Heart left ventricle (tissue), 16 donors: ENCODE results near the gene ZDHHC11B. TPM values are rescaled to one million over a fixed set of nuclear protein-coding genes. Genes with fewer than 3 reads are reported as not detected.
"Not testable (repeated sequence)": the region's sequence is repeated elsewhere in the genome, so short reads cannot be mapped to it uniquely, and the experiment has no call there.

ENCODE experiments used
- ATAC-seq, 4 donors: fragments of 200-7000 bp; cut with Tn5 transposase; one replicate each; pipeline ENCODE4 v1.9.1; 2020 to 2022; ENCODE audit warnings: moderate library complexity in 4 of 4, mild to moderate bottlenecking in 3 of 4, moderate number of reproducible peaks in 1 of 4
- DNase-seq, 5 donors: peaks; one replicate each; pipeline ENCODE4 v3.0.0-alpha.2; 2020
- H3K27ac ChIP-seq, 12 donors: fragments of 200-600 bp; sonication (generic) in 4 of 12; one replicate each; pipeline versions ENCODE4 v1.5.0 to v1.8.0; 2016 to 2022; ENCODE audit warnings: mild to moderate bottlenecking in 2 of 12
- H3K27me3 ChIP-seq, 9 donors: fragments of 200-600 bp; sonication (generic) in 2 of 9; one replicate each; pipeline versions ENCODE4 v1.5.1 to v1.8.0; 2016 to 2022; ENCODE audit warnings: mild to moderate bottlenecking in 3 of 9
- H3K36me3 ChIP-seq, 9 donors: fragments of 200-600 bp; sonication (generic) in 2 of 9; one replicate each; pipeline versions ENCODE4 v1.5.0 to v1.8.0; 2018 to 2022; ENCODE audit warnings: mild to moderate bottlenecking in 2 of 9
- H3K4me1 ChIP-seq, 12 donors: fragments of 200-600 bp; sonication (generic) in 4 of 12; one replicate each; pipeline versions ENCODE4 v1.5.0 to v1.8.0; 2016 to 2022; ENCODE audit warnings: mild to moderate bottlenecking in 3 of 12
- H3K4me3 ChIP-seq, 12 donors: fragments of 200-600 bp; sonication (generic) in 4 of 12; one replicate each; pipeline versions ENCODE4 v1.5.0 to v1.8.0; 2017 to 2022; ENCODE audit warnings: mild to moderate bottlenecking in 9 of 12, moderate library complexity in 4 of 12
- H3K9me3 ChIP-seq, 12 donors: fragments of 200-600 bp; sonication (generic) in 4 of 12; one replicate each; pipeline versions ENCODE4 v1.5.0 to v1.8.0; 2016 to 2022; ENCODE audit warnings: mild to moderate bottlenecking in 1 of 12
- POLR2A ChIP-seq, 2 donors: fragments of 450-650 bp; IDR thresholded peaks; one replicate each; pipeline ENCODE4 v1.6.1; 2017; ENCODE audit warnings: antibody characterized with exemption in 2 of 2, mild to moderate bottlenecking in 2 of 2, moderate library complexity in 2 of 2
- WGBS, 4 donors: extraction: QIAGEN DNeasy Blood & Tissue Kit in 2 of 4; methylation state at CpG; one replicate each; pipeline versions ENCODE4 v1.1.5 to v1.1.7; 2013 to 2018; 5-methylcytosine and 5-hydroxymethylcytosine counted together
- intact Hi-C, 10 donors: fragments of 100-400 bp; cut with DNase I; formaldehyde crosslinking; loops; one replicate each; pipeline versions ENCODE4 v1.11.1 to v1.14.2; 2022
- polyA plus RNA-seq, 2 donors: library from polyadenylated mRNA; stranded (reverse); fragments of 200-250 nt; gene quantifications; one replicate each; pipeline ENCODE4 v1.2.3, GENCODE V29; 2013
- total RNA-seq, 9 donors: library from RNA; depleted of rRNA in 2 of 9; stranded (reverse); fragments of >200 nt in 2 of 9; fragmentation: NEBNext Ultra II Directional in 3 of 9; extraction: Animal tissue kit (Norgen Biotek cat#: 25700) in 3 of 9; gene quantifications; one replicate each; pipeline versions ENCODE4 v1.1.0 to v1.2.4, GENCODE V29; 2016 to 2023
- TF ChIP-seq, protein P1 (sequence below), 12 donors: fragments of 200-600 bp; sonication (generic) in 4 of 12; IDR thresholded peaks; one replicate each; pipeline versions ENCODE4 v1.5.0 to v1.8.0; 2018 to 2022; ENCODE audit warnings: antibody characterized with exemption in 12 of 12, mild to moderate bottlenecking in 5 of 12
- donor health status: ischemic (EF 13 %, LVEDD 7.1; RV severe dilation, severe dysfunction).
- donor health status: healthy with polysubstance abuse.
- donor health status: DM: no; HTN: yes; CAD: no.
- donor health status: DM: no; HTN: no; CAD: no.
- donor health status: ischemic (EF 25% LVEDD 6.9; RV normal size, moderate dysfunction).
- donor health status: ischemic (EF 25% LVEDD 5.7; RV mildly dilated, moderate dysfunction).
- donor health status: healthy.
- donor health status: DM: yes; HTN: yes; CAD: no.
- donor health status: ischemic (EF 35%, LVEDD 5.7; RV mildly dilated, moderate dysfunction).
- donor health status: nonischemic (EF 11% LVEDD 7.7; RV severe dilation, severe dysfunction).
- donor health status: DM: yes; HTN: yes; CAD: no.
- donor health status: PGD.
- donor health status: ischemic (EF 29% LVEDD 5.4; RV normal size, mild dysfunction).
- donor health status: nonischemic (EF 23%, LVEDD 6.1; RV moderate dilation, normal function).

ZDHHC11B gene
- total and polyA plus RNA-seq, 11 donors: 3.0 to 26.5 (median 8.8) TPM

DNA sequence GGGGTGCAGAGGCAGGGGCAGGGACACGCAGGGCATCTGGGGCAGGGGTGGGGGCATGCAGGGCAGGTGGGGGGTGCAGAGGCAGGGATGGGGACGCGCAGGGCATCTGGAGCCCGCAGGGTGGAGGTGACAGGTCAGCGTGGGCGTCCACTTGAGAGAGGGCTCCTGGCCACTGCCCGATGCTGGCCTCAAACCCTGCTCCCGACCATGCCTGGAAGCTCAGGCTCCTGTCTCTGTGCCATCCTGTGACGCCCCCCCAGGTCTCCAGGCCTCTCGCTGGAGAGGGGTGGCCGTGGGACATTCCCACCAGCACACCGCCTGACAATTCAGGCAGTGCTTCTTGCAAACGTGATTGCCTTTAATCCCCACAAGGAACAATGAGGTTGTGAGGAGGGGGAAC is 33.0 kb downstream of the ZDHHC11B start:
- no peak for TF ChIP-seq POLR2A (IDR thresholded peaks at IDR 0.05)
- TF ChIP-seq, protein P1, sequence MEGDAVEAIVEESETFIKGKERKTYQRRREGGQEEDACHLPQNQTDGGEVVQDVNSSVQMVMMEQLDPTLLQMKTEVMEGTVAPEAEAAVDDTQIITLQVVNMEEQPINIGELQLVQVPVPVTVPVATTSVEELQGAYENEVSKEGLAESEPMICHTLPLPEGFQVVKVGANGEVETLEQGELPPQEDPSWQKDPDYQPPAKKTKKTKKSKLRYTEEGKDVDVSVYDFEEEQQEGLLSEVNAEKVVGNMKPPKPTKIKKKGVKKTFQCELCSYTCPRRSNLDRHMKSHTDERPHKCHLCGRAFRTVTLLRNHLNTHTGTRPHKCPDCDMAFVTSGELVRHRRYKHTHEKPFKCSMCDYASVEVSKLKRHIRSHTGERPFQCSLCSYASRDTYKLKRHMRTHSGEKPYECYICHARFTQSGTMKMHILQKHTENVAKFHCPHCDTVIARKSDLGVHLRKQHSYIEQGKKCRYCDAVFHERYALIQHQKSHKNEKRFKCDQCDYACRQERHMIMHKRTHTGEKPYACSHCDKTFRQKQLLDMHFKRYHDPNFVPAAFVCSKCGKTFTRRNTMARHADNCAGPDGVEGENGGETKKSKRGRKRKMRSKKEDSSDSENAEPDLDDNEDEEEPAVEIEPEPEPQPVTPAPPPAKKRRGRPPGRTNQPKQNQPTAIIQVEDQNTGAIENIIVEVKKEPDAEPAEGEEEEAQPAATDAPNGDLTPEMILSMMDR (IDR thresholded peaks at IDR 0.05): no peak
- H3K9me3 ChIP-seq: no peaks in the 10 kb centered on the region
- no peak for ATAC-seq
- peaks cover 0 to 18% (median 0%) of the 10 kb centered on the region in 9 donors for H3K36me3 ChIP-seq
- DNase-seq: no peak
- peaks cover 0 to 7% (median under 1%) of the 10 kb centered on the region in 12 donors for H3K4me1 ChIP-seq
- H3K27me3 ChIP-seq: no peaks in the 10 kb centered on the region
- no peak overlapping the region for H3K4me3 ChIP-seq
- intact Hi-C loops: loop anchor here in 2 of 10 donors (10.0 kb wide), 1 partner anchor 93 kb away; no protein-coding TSS in a partner anchor
- 83 to 88% (median 85%) methylated on average over 9 to 11 of the region's 13 CpGs; no CpG with 5 or more reads in 1 of the 4 donors for WGBS, 4 donors
- H3K27ac ChIP-seq: no peak overlapping the region

DNA sequence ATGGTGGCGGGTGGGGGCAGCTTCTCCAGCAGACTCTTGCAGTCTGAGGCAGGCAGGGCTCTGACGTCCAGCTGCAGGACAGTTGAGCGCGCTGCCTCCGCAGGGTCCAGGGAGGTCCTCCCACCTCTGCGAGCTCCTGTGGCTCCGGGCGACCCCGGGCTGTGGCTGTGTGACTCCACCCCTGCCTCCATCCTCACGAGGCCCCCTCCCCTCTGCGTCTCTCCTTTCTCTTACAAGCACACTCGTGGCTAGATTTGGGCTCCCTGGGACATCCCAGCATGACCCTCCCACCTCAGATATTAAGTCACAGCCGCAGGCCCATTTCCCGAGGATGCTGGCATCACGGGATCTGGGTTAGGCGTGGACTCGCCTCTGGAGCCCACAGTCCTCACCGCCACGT is 34.3 kb downstream of the ZDHHC11B start:
- peak in 1 of 5 donors; percentile 26 for DNase-seq
- Histone ChIP-seq H3K4me1 (peaks cover 0 to 12% (median 0%) of the 10 kb centered on the region in 12 donors), H3K36me3 (peaks cover 0 to 26% (median 0%) of the 10 kb centered on the region in 9 donors)
- H3K9me3 ChIP-seq, H3K27me3 ChIP-seq, ATAC-seq, H3K27ac ChIP-seq, H3K4me3 ChIP-seq: not testable (repeated sequence)
- intact Hi-C loops: loop anchor here in 2 of 10 donors (10.0 kb wide), 1 partner anchor 95 kb away; no protein-coding TSS in a partner anchor
- 80 to 96% (median 89%) methylated on average over 7 to 19 of the region's 19 CpGs for WGBS, 4 donors

DNA sequence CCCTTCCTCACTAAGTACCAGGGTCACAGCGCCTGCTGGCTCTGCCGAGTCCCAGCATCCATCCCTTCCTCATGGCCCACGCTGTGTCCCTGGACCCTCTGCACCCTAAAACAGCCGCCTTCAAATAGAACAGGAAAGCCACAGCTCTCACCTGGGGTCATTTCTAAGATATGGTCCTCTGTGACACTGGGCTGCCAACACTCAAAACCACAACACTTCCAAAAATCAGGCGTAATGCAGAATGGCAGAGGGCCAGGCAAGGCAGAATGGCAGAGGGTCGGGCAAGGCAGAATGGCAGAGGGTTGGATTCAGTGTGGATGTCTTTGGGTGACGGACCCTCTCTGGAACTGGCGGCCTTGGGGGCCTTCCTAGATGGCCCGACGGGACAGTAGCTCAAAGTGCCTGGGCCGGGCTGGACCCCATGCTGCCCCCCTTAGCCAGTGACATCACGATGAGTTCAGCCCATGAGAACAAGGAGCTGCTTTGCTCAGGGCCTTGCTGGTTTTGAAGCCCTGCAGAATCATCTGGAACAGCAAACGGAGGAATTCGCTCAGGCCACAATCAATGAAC is 35.3 kb downstream of the ZDHHC11B start:
- Histone ChIP-seq H3K27me3 (no peaks in the 10 kb centered on the region), H3K4me1 (peaks cover 0 to 12% (median 0%) of the 10 kb centered on the region in 12 donors), H3K9me3 (no peaks in the 10 kb centered on the region), H3K4me3 (no peak overlapping the region), H3K36me3 (peaks cover 0 to 34% (median 0%) of the 10 kb centered on the region in 9 donors), H3K27ac (no peak overlapping the region)
- WGBS, 4 donors: 88 to 98% (median 89%) methylated on average over 6 to 14 of the region's 14 CpGs
- ATAC-seq (no peak), DNase-seq (peak in 1 of 5 donors; percentile 22)
- TF ChIP-seq POLR2A (IDR thresholded peaks at IDR 0.05): no peak
- TF ChIP-seq, protein P1 (IDR thresholded peaks at IDR 0.05): no peak
- intact Hi-C loops: loop anchor here in 2 of 10 donors (5.0 kb wide), 1 partner anchor 93 kb away; no protein-coding TSS in a partner anchor

DNA sequence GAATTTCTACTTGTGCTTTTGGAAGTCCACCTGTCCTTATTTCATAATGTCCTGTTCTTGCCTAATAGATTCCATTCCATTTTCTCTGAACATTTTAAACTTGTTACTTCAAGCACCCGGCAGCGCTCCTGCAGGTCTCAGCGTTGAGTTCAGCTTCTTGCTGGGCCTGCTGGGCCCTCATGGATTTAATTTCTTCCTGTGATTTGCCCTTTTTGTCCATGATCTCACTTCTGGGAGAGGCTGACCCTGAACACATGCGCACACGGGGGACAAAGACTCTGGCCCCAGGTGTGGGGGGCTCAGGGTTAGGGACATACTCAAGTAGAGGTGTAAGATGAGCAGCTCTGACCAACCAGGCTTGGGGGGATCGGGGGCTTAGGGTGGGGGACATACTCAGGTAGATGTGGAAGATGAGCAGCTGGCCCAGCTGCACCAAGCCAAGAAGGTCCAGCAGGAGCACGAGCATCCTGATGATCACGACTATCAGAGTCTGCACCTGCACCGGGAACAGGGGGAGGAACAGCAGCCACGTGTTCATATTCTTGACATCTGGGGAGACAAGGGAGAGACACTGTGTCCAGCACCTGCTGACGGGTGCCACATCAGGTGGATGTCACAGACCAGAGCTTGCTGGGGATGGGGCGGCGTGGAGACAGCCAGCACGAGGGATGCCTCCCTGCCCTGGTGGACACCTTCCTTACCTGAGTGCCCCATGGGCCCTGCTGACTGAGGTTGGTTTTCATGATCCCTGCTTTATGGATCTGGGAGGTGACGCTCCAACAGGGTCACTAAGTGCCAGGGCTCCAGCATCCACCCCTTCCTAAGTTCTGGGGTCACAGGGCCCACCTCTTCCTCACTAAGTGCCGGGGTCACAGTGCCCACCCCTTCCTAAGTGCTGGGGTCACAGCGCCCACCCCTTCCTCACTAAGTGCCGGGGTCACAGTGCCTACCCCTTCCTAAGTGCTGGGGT is 36.2 kb downstream of the ZDHHC11B start:
- not testable (repeated sequence) for ATAC-seq, H3K27ac ChIP-seq, H3K27me3 ChIP-seq, DNase-seq, H3K9me3 ChIP-seq, H3K4me3 ChIP-seq
- 79 to 92% (median 79%) methylated on average over 3 to 18 of the region's 18 CpGs for WGBS, 4 donors
- Histone ChIP-seq H3K4me1 (peaks cover 0 to 12% (median 0%) of the 10 kb centered on the region in 12 donors), H3K36me3 (peaks cover 0 to 43% (median 0%) of the 10 kb centered on the region in 9 donors)
- intact Hi-C loops: loop anchor here in 2 of 10 donors (5.0 kb wide), 1 partner anchor 94 kb away; no protein-coding TSS in a partner anchor

DNA sequence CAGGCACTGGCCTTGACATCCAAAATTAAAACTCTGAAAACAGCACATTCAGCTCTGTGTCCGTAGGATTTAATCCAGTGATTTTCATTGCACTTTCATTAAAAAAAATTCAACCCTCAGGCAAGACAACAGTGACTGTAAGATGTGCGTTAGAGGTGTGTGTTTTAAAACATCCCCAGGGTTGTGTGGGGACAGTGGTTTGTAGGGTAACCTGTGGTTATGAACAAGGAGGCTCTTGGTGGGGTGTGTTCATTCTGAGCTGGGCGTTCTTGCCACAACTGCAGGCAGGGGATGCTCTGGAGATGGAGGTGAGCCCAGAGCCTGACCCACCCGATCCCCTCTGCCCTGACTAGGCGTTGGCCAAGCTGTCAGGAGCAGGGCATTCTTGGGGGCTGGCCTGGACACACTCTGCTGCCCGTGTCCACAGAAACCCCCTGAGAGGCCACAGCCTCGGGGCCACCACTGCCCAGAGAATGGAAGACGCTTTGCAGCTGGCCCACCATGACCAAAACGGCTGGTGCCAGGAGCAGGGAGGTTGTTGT is 37.2 kb downstream of the ZDHHC11B start:
- H3K27ac ChIP-seq, H3K27me3 ChIP-seq, H3K4me3 ChIP-seq, H3K9me3 ChIP-seq: not testable (repeated sequence)
- Histone ChIP-seq H3K4me1 (peaks cover 0 to 12% (median 0%) of the 10 kb centered on the region in 12 donors), H3K36me3 (peaks cover 0 to 52% (median 0%) of the 10 kb centered on the region in 9 donors)
- DNase-seq: peak in 1 of 5 donors; percentile 23
- intact Hi-C loops: loop anchor here in 2 of 10 donors (5.0 kb wide), 1 partner anchor 95 kb away; no protein-coding TSS in a partner anchor
- peak in 1 of 4 donors; percentile 31 for ATAC-seq
- 74 to 94% (median 88%) methylated on average over 3 to 6 of the region's 9 CpGs for WGBS, 4 donors
